ENCODE data around the gene FKBP2. TPM values are rescaled to one million over a fixed set of nuclear protein-coding genes. Genes with fewer than 3 reads are reported as not detected.
A peak's percentile ranks its signal among the peaks of the same experiment; 100 is the strongest.

The FKBP2 gene
- total RNA-seq, 4 donors from 2014 or later, result 20.2 to 54.7 (median 27.6) TPM

DNA sequence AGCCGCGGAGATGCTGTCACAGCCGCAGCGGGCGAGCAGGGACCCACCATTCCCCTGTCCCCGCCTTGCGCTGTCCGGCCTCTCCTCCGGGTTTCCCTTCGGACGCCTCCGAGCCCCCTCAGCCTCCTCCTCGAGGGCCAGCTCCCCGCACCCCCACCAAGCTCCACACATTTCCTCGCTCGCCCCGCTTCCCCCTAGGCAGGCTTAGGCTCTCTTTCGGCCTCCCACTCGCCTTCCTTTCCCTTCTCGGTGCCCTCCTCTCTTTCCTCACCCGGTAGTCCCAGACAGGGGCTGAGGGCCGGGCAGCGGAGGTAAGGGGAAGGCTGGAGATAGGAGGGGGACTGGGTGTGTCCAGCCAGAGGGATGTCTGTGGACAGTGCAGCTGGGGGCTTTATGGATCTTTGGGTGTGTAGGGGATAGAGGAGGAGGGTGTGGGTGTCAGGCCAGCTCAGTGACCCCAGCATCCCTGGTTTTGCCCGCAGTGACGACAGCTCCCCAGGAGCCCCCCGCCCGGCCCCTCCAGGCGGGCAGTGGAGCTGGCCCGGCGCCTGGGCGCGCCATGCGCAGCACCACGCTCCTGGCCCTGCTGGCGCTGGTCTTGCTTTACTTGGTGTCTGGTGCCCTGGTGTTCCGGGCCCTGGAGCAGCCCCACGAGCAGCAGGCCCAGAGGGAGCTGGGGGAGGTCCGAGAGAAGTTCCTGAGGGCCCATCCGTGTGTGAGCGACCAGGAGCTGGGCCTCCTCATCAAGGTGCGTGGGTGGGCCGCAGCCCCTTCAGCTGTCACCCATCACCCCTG lies 51.8 kb downstream of the FKBP2 start:
- Histone ChIP-seq H3K27me3 (peaks cover 49 to 63% (median 59%) of the 10 kb centered on the region in 3 donors), H3K4me1 (peaks cover 0 to 6% of the 10 kb centered on the region in 2 donors), H3K36me3 (no peaks in the 10 kb centered on the region), H3K9me3 (no peaks in the 10 kb centered on the region), H3K27ac (no peak overlapping the region), H3K4me3 (peak overlapping the region; percentile 30 to 38 (median 35))
- intact Hi-C loops (cut with DNase I; ENCODE audit: low total_unique reads) (no loop called here), in situ Hi-C loops (cut with MboI; ENCODE audit: low sequenced_read_pairs in 4 of 4) (no loop called here)
- DNase-seq (no peak), ATAC-seq (no peak)
- TF ChIP-seq, protein P1, sequence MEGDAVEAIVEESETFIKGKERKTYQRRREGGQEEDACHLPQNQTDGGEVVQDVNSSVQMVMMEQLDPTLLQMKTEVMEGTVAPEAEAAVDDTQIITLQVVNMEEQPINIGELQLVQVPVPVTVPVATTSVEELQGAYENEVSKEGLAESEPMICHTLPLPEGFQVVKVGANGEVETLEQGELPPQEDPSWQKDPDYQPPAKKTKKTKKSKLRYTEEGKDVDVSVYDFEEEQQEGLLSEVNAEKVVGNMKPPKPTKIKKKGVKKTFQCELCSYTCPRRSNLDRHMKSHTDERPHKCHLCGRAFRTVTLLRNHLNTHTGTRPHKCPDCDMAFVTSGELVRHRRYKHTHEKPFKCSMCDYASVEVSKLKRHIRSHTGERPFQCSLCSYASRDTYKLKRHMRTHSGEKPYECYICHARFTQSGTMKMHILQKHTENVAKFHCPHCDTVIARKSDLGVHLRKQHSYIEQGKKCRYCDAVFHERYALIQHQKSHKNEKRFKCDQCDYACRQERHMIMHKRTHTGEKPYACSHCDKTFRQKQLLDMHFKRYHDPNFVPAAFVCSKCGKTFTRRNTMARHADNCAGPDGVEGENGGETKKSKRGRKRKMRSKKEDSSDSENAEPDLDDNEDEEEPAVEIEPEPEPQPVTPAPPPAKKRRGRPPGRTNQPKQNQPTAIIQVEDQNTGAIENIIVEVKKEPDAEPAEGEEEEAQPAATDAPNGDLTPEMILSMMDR (IDR thresholded peaks at IDR 0.05 in 4 of 5, conservative IDR thresholded peaks at IDR 0.05 in 1 of 5), result no peak
- TF ChIP-seq POLR2A (IDR thresholded peaks at IDR 0.05), result no peak

Other genes starting within 250 kb of the FKBP2 start
- not detected for gene FLRT1, start 205.2 kb upstream of the FKBP2 start, total RNA-seq
- gene MACROD1, start 75.0 kb upstream of the FKBP2 start, total RNA-seq, result 100 to 1,000 TPM; 162 to 308 (median 205) TPM
- 100 to 1,000 TPM; 141 to 193 (median 168) TPM for gene STIP1, start 54.9 kb upstream of the FKBP2 start, total RNA-seq
- 10 to 100 TPM in 1 of 4 donors, 1 to 10 TPM in 3; 2.8 to 10.4 (median 6.1) TPM for gene FERMT3, start 34.4 kb upstream of the FKBP2 start, total RNA-seq
- gene TRPT1, start 14.9 kb upstream of the FKBP2 start, total RNA-seq, result 100 to 1,000 TPM in 3 of 4 donors, 10 to 100 TPM in 1; 80.9 to 231 (median 139) TPM
- 10 to 100 TPM; 32.3 to 70.7 (median 53.4) TPM for gene NUDT22, start 14.8 kb upstream of the FKBP2 start, total RNA-seq
- 10 to 100 TPM; 13.8 to 30.0 (median 18.9) TPM for gene DNAJC4, start 10.5 kb upstream of the FKBP2 start, total RNA-seq
- gene VEGFB, start 6.5 kb upstream of the FKBP2 start, total RNA-seq, result 10 to 100 TPM; 33.6 to 87.5 (median 58.2) TPM
- gene PPP1R14B, start 5.8 kb downstream of the FKBP2 start, total RNA-seq, result 100 to 1,000 TPM; 144 to 444 (median 237) TPM
- gene PLCB3, start 10.4 kb downstream of the FKBP2 start, total RNA-seq, result 1 to 10 TPM; 4.7 to 9.7 (median 6.2) TPM
- 10 to 100 TPM; 27.8 to 88.0 (median 76.3) TPM for gene BAD, start 43.6 kb downstream of the FKBP2 start, total RNA-seq
- 10 to 100 TPM; 13.8 to 28.9 (median 20.4) TPM for gene GPR137, start 44.8 kb downstream of the FKBP2 start, total RNA-seq
- gene KCNK4, start 50.2 kb downstream of the FKBP2 start, total RNA-seq, result not detected
- not detected for gene CATSPERZ, start 59.3 kb downstream of the FKBP2 start, total RNA-seq
- 100 to 1,000 TPM; 192 to 471 (median 260) TPM for gene ESRRA, start 64.4 kb downstream of the FKBP2 start, total RNA-seq
- 100 to 1,000 TPM; 133 to 226 (median 194) TPM for gene TRMT112, start 76.5 kb downstream of the FKBP2 start, total RNA-seq
- 100 to 1,000 TPM; 170 to 257 (median 219) TPM for gene PRDX5, start 77.0 kb downstream of the FKBP2 start, total RNA-seq
- 1 to 10 TPM in 3 of 4 donors, under 1 TPM in 1; 0.98 to 5.2 (median 2.1) TPM for gene CCDC88B, start 99.1 kb downstream of the FKBP2 start, total RNA-seq
- 10 to 100 TPM; 16.6 to 27.0 (median 17.2) TPM for gene RPS6KA4, start 118.1 kb downstream of the FKBP2 start, total RNA-seq

All from gastrocnemius medialis (tissue), 4 donors.